CD14-positive monocyte (primary cell): ENCODE measurements around the gene ATAD5. TPM values are rescaled to one million over a fixed set of nuclear protein-coding genes. Genes with fewer than 3 reads are reported as not detected.
"Not testable (repeated sequence)": the region's sequence is repeated elsewhere in the genome, so short reads cannot be mapped to it uniquely, and the experiment has no call there.

Source experiments
- DNase-seq, 3 donors: peaks; one replicate each; pipeline ENCODE4 v3.0.0-alpha.2; 2011 to 2022
- H2AFZ ChIP-seq: 2 replicates; pipeline ENCODE4 v1.6.0; 2012; ENCODE audit warnings: mild to moderate bottlenecking, low read depth, low read length, inconsistent platforms; ENCODE audit not compliant: insufficient read depth, poor library complexity, severe bottlenecking
- H3K27ac ChIP-seq, 2 donors: 1 replicate in 1 of 2; 2 replicates in 1 of 2; pipeline ENCODE4 v1.5.1; 2012 to 2013; ENCODE audit warnings: low read length in 2 of 2, control low read depth in 1 of 2, inconsistent platforms in 1 of 2, low read depth in 1 of 2, mild to moderate bottlenecking in 1 of 2
- H3K27me3 ChIP-seq, 2 donors: one replicate each; pipeline versions ENCODE4 v1.6.0 to v1.6.1; 2011 to 2013; ENCODE audit warnings: low read length in 2 of 2; ENCODE audit not compliant: control insufficient read depth in 2 of 2, insufficient read depth in 2 of 2
- H3K36me3 ChIP-seq, 2 donors: replicated peaks in 1 of 2; 1 replicate in 1 of 2; 2 replicates in 1 of 2; pipeline versions ENCODE4 v1.5.1 to v1.6.1; 2012 to 2013; ENCODE audit warnings: low read length in 2 of 2, control low read depth in 1 of 2, inconsistent platforms in 1 of 2, mild to moderate bottlenecking in 1 of 2; ENCODE audit not compliant: insufficient read depth in 2 of 2, control insufficient read depth in 1 of 2
- H3K4me1 ChIP-seq, 2 donors: 1 replicate in 1 of 2; 2 replicates in 1 of 2; pipeline versions ENCODE4 v1.5.1 to v1.6.1; 2012 to 2013; ENCODE audit warnings: low read length in 2 of 2, control low read depth in 1 of 2, inconsistent platforms in 1 of 2, mild to moderate bottlenecking in 1 of 2, moderate library complexity in 1 of 2; ENCODE audit not compliant: insufficient read depth in 2 of 2, control insufficient read depth in 1 of 2
- H3K4me2 ChIP-seq: replicated peaks from 2 replicates; pipeline ENCODE3; 2012; ENCODE audit warnings: low read length, moderate library complexity, mild to moderate bottlenecking; ENCODE audit not compliant: poor library complexity, severe bottlenecking; ENCODE audit errors: extremely low read depth
- H3K4me3 ChIP-seq, 3 experiments: fragments of 200-600 bp in 1 of 3; sonication (generic) in 1 of 3; replicated peaks in 1 of 3; 1 replicate in 2 of 3; 2 replicates in 1 of 3; pipeline ENCODE4 v1.5.1; 2011 to 2013; ENCODE audit warnings: low read length in 3 of 3, mild to moderate bottlenecking in 3 of 3, control low read depth in 2 of 3, low read depth in 2 of 3, inconsistent platforms in 1 of 3, moderate library complexity in 1 of 3
- H3K79me2 ChIP-seq: 2 replicates; pipeline ENCODE4 v1.6.0; 2012; ENCODE audit warnings: mild to moderate bottlenecking, control low read depth, inconsistent platforms, low read length, moderate library complexity; ENCODE audit not compliant: insufficient read depth
- H3K9ac ChIP-seq: 2 replicates; pipeline ENCODE4 v1.6.0; 2017; ENCODE audit warnings: low read length, mild to moderate bottlenecking; ENCODE audit not compliant: insufficient read depth, poor library complexity, severe bottlenecking
- H3K9me3 ChIP-seq, 2 donors: replicated peaks in 1 of 2; 1 replicate in 1 of 2; 2 replicates in 1 of 2; pipeline versions ENCODE4 v1.5.1 to v1.6.1; 2012 to 2013; ENCODE audit warnings: low read length in 2 of 2, control low read depth in 1 of 2; ENCODE audit not compliant: control insufficient read depth in 1 of 2, insufficient read depth in 1 of 2
- H4K20me1 ChIP-seq: 2 replicates; pipeline ENCODE4 v1.6.0; 2012; ENCODE audit warnings: mild to moderate bottlenecking, low read length, control low read depth, moderate library complexity; ENCODE audit not compliant: insufficient read depth
- H3K27ac Mint-ChIP-seq, 7 donors: one replicate each; pipeline ENCODE4 v1.8.0; 2020; ENCODE audit warnings: mild to moderate bottlenecking in 7 of 7, mixed read lengths in 7 of 7, moderate library complexity in 6 of 7, inconsistent platforms in 2 of 7
- H3K27me3 Mint-ChIP-seq, 3 donors: one replicate each; pipeline ENCODE4 v1.8.0; 2021 to 2022; ENCODE audit warnings: low read depth in 3 of 3, mild to moderate bottlenecking in 3 of 3, mixed read lengths in 3 of 3, moderate library complexity in 3 of 3, inconsistent platforms in 1 of 3
- H3K36me3 Mint-ChIP-seq, 2 donors: one replicate each; pipeline ENCODE4 v1.8.0; 2020; ENCODE audit warnings: mixed read lengths in 2 of 2, inconsistent platforms in 1 of 2, mild to moderate bottlenecking in 1 of 2
- H3K4me1 Mint-ChIP-seq: one replicate; pipeline ENCODE4 v1.8.0; 2020; ENCODE audit warnings: mild to moderate bottlenecking, mixed read lengths
- H3K4me3 Mint-ChIP-seq, 2 donors: one replicate each; pipeline ENCODE4 v1.8.0; 2020; ENCODE audit warnings: mild to moderate bottlenecking in 2 of 2, mixed read lengths in 2 of 2, moderate library complexity in 1 of 2
- H3K9me3 Mint-ChIP-seq, 7 donors: one replicate each; pipeline ENCODE4 v1.8.0; 2020 to 2022; ENCODE audit warnings: mixed read lengths in 7 of 7, mild to moderate bottlenecking in 6 of 7, moderate library complexity in 6 of 7, inconsistent platforms in 2 of 7
- CTCF ChIP-seq: fragments of 200-600 bp; IDR thresholded peaks from one replicate; pipeline ENCODE4 v1.8.0; 2022; ENCODE audit warnings: antibody characterized with exemption, mild to moderate bottlenecking
- WGBS: methylation state at CpG from one replicate; pipeline ENCODE4 v1.1.5; 2013; ENCODE audit warnings: missing lambda C conversion rate; ENCODE audit not compliant: insufficient coverage; 5-methylcytosine and 5-hydroxymethylcytosine counted together
- intact Hi-C, 2 donors: fragments of 100-400 bp; cut with micrococcal nuclease; formaldehyde crosslinking; loops; one replicate each; pipeline versions ENCODE4 v1.15.0 to v1.15.1; 2023
- polyA plus RNA-seq, 3 donors: library from polyadenylated mRNA; depleted of rRNA in 1 of 3; unstranded in 2 of 3; stranded (reverse) in 1 of 3; fragments of 300-500 nt in 2 of 3; fragments of >200 nt in 1 of 3; fragmentation: Illumina TruSeq in 2 of 3; gene quantifications; 1 replicate in 2 of 3; 2 replicates in 1 of 3; pipeline ENCODE4 v1.2.3, GENCODE V29; 2012 to 2021

Gene ATAD5
- polyA plus RNA-seq, 3 donors: 0.24 to 0.57 (median 0.42) TPM

- H4K20me1 ChIP-seq: peaks cover 19% of the 10 kb centered on the region
- H3K4me3 ChIP-seq: peak overlapping the region; percentile 85 to 96 (median 94)
- H3K36me3 ChIP-seq, H3K27me3 ChIP-seq, H3K27me3 Mint-ChIP-seq, H3K9me3 ChIP-seq, H3K9me3 Mint-ChIP-seq: not testable (repeated sequence)
- H3K27ac ChIP-seq: peak overlapping the region; percentile 71 to 87
- peak overlapping the region; percentile 82 for H3K9ac ChIP-seq
- H3K4me2 ChIP-seq: peak overlapping the region; percentile 82
- Mint-ChIP-seq H3K4me3 (peak overlapping the region; percentile 98), H3K36me3 (peaks cover 3 to 19% of the 10 kb centered on the region in 2 donors), H3K4me1 (peaks cover 56% of the 10 kb centered on the region), H3K27ac (peak overlapping the region; percentile 71 to 94 (median 89))
- DNase-seq: peak in 2 of 3 donors; percentile 37 to 52
- H2AFZ ChIP-seq: peak overlapping the region; percentile 48
- H3K79me2 ChIP-seq: peaks cover 71% of the 10 kb centered on the region
- intact Hi-C loops: loop anchor here in 1 of 2 donors (5.0 to 10.0 kb wide), 2 partner anchors 149 to 482 kb away; partner anchors contain the start of gene RNF135
- WGBS: 2% methylated on average over 6 of the region's 14 CpGs
- H3K4me1 ChIP-seq: peaks cover 53 to 61% of the 10 kb centered on the region in 2 donors
Observed at GRCh38 chr17:30822919-30823318, 8.8 kb upstream of the ATAD5 start.

GRCh38 chr17:30823421-30823820, 8.3 kb upstream of the ATAD5 start:
- Mint-ChIP-seq H3K36me3 (peaks cover 3 to 19% of the 10 kb centered on the region in 2 donors), H3K27me3 (peaks cover 0 to 1% (median 0%) of the 10 kb centered on the region in 3 donors), H3K4me3 (peak overlapping the region; percentile 98), H3K4me1 (peaks cover 51% of the 10 kb centered on the region), H3K27ac (peak overlapping the region in 6 of 7 donors; percentile 19 to 97 (median 92)), H3K9me3 (no peaks in the 10 kb centered on the region)
- Histone ChIP-seq H3K79me2 (peaks cover 66% of the 10 kb centered on the region), H3K27ac (peak overlapping the region; percentile 71 to 87), H3K36me3 (no peaks in the 10 kb centered on the region), H3K4me1 (peaks cover 48 to 56% of the 10 kb centered on the region in 2 donors), H3K4me3 (peak overlapping the region; percentile 85 to 96 (median 94)), H3K9ac (peak overlapping the region; percentile 82), H2AFZ (peak overlapping the region; percentile 87), H3K9me3 (no peaks in the 10 kb centered on the region), H3K27me3 (no peaks in the 10 kb centered on the region), H4K20me1 (peaks cover 19% of the 10 kb centered on the region), H3K4me2 (peak overlapping the region; percentile 82)
- TF ChIP-seq CTCF: no peak
- no CpG with 5 or more reads among the region's 7 CpGs for WGBS
- DNase-seq: no peak
- intact Hi-C loops: loop anchor here in 1 of 2 donors (5.0 to 10.0 kb wide), 2 partner anchors 149 to 481 kb away; partner anchors contain the start of gene RNF135
